NCI-H2196 (cell line): Measurements from ENCODE around the gene ARHGAP24.
A peak's percentile ranks its signal among the peaks of the same experiment; 100 is the strongest.

ENCODE experiments used
- DNase-seq: peaks from one replicate; lab custom pipeline; 2025; ENCODE audit not compliant: unreplicated experiment; lab: John Stamatoyannopoulos, UW

ARHGAP24 gene

DNA sequence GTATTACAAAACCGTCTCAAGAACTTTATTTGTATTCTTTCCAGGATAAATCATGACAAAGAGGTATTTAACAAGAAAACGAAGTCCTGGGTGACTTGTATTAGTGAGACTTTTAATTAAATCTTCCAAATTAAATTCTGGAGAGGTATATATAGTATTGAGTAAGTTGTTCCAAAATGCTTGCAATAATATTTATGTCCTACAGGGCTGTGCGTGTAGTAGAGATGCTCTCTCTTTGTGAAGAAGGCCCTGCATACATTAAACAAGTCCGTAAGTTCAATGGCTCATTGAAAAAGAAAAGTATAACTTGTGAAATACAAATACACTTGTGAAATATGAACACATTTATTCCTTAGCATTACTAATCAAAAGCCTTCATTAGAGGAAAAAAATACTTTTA, 211.4 kb downstream of the ARHGAP24 start:
- no peak for DNase-seq

DNA sequence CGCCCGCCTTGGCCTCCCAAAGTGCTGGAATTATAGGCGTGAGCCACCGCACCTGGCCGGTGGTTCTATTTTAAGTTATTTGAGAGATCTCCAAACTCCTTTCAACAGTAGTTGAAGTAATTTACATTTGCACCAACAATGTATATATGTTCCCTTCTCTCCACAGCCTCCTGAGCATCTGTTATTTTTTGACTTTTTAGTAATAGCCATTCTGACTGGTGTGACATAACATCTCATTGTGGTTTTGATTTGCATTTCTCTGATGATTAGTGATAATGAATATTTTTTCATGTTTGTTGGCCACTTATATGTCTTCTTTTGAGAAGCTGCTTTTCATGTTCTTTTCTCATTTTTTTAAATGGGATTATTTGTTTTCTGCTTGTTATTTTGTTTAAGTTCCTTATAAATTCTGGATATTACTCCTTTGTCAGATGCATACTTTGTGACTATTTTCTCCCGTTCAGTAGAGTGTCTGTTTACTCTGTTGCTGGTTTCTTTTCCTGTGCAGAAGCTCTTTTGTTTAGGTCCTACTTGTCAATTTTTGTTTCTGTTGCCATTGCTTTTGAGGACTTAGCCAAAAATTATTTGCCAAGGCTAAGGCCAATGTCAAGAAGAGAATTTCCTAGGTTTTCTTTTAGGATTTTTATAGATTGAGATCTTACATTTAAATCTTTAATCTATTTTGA, 213.2 kb downstream of the ARHGAP24 start:
- no peak for DNase-seq

DNA sequence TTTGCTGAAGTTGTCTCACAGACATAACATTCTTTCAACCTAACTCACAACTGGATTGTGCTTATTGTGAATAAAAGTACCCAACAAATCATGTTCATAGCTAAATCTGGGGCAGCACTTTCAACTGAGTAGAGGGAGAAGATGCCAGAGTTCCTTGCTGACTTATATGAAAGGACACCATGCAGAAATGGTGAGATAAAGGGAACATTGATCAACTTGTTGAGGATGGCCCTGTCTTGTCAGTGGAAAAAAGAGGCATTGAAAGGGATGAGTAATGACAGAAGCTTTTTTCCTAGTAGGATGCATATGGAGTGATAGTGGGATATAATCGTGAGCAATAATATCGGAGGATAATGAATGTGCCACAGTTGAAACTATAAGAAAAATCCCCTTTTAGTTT, 221.7 kb downstream of the ARHGAP24 start:
- DNase-seq: no peak

DNA sequence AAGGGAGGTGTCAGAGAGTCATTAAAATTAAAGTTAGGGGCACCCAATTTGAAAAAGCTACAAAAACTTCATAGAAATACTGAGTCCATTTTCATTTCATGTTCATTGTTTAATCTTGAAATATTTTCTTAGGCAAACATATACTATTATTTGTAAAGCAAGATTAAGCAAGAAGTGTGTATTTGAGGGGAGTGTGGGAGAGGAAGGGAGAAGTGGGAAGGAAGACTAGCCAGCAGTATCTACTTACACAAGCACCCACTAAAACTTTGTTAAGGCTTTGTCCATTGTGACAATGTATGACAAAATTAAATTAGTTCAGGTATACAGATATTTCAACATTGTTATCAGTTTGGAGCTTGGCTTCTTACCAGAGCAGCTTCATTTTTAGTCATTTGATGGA, 222.9 kb downstream of the ARHGAP24 start:
- DNase-seq: no peak

DNA sequence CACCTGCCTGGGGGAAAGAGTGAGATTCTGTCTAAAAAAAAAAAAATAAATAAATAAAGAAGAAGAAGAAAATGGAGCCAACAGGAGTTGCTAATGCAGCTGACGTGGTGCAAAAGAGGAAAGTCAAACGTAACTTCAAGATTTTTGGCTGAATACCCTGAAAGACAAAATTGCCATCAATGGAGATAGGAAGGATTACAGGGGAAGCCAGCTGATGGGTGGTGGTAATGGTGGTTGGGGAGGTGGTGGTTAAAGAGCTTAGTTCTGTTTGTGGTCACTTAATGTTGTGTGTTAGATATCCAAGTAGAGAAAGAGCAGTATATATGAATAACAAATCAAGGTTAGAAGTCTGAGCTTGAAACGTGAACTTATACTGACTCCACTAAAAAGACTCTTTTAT, 225.4 kb downstream of the ARHGAP24 start:
- DNase-seq: no peak

DNA sequence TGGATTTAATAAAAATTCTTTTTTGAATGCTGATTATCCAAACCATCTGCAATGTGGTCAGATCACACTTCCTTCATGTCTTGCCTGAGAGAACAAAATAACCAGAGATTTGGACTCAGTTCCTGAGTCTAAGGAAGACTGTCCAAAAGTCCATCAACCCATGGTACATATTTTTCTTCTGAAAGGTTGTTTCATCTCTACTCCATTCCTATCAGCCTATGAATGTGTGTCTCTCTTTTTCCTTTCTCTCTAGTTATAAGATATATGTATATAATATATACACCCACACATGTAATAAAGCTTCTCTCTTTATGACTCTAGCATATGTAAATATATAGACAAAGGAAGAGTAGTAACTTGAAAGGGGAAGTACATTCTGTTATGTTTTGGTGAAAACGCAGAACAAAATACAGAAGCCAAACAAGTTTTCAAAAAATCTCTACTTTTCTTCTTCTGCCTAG, 226.9 kb downstream of the ARHGAP24 start:
- no peak for DNase-seq

DNA sequence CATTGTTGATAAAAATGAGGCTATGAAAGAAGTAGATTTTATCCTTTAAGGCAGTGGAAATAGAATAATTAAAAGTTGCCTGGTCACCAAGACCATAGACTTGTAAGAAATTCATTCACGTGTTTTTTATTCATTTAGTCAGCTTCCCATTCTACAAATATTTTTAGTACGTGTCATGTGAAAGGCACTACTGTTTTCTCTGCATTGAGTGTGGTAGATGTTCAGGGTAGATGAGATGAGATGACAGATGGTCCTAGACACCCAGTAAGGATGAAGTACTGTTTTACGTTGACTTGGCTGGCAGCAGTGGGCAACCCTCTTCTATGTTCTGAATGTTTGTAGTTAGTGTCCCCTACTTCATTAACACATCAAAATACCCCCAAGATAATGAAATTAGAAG, 228.1 kb downstream of the ARHGAP24 start:
- no peak for DNase-seq

DNA sequence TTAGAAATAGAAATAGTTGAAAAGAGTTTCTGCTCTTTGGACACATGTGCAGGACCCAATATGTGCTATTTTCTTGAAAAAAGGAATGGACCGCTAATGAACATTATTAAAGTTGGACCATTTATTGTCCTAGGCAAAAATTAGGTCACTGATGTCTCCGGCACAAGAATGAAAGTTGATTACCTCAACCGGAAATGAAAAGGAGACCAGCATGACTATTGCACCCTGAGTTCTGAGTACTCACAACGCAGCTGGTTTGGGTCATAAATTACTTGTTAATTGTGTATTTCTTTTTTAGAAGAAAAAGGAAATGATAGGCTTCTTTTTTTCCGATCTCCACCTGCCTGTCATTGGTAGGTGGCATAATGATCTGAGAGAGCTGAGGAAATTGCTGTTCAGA, 232.7 kb downstream of the ARHGAP24 start:
- no peak for DNase-seq

DNA sequence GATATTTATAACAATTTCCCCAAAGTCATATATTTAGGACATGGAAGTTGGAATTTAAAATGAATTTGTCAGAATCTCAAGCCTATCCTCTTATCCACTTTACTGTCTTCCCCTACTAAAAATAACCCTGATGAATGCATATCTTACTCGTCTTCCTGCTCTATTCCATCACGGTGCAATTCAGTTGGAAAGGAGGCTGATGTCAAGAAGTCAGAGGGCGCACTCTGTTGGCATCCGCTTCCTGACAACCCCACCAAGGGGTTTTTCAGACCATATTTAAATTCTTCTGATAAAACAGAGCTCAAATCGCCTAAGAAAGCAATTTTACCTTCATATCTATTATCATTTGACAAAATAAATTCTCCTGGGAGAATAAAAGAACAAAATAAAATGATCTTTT, 233.5 kb downstream of the ARHGAP24 start:
- DNase-seq: no peak

DNA sequence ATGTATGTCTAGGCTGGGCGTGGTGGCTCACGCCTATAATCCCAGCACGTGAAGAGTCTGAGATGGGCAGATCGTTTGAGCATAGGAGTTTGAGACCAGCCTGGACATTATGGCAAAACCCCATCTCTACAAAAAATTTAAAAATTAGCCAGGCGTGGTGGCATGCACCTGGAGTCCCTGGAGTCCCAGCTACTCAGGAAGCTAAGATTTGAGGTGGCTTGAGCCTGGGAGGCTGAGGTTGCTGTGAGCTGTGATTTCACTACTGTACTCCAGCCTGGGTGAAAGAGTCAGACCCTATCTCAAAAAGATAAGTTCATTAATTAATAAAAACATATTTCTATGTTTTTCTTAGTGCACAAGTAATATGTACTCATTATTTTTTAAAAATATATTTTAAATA, 238.1 kb downstream of the ARHGAP24 start:
- no peak for DNase-seq

DNA sequence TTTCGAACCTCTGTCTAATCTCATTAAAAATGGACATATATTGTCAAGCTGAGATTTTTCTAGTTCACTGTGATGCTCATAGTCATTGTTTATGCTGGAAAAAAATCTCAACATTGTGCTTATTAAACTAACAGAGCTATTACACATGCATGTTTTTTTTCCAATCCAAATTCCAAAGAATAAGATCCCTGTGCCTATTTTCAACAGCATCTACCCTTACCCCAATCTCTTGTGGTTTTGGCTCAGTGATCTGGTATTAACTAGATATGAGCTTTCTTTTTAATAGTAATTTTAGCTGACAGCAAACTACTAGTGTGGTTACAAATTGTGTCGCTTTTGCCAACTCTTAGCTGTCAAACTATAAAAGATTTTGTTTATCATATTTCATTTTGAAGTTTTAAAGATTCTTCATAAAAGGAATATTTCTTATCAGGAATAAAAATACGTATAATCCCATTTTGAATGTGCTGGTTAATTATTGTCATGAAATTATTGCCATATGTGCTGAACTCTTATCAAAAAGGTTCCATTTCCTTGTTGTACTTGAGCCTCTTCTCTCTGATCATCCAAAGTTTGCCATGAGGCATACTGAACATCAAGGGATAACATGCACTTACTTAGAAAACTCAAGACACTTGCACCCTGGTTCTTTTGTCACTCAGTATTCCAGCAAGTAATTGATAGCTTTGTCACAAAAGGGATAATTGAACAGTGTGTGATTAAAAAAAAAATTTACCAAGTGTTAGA, 241.2 kb downstream of the ARHGAP24 start:
- DNase-seq: no peak

DNA sequence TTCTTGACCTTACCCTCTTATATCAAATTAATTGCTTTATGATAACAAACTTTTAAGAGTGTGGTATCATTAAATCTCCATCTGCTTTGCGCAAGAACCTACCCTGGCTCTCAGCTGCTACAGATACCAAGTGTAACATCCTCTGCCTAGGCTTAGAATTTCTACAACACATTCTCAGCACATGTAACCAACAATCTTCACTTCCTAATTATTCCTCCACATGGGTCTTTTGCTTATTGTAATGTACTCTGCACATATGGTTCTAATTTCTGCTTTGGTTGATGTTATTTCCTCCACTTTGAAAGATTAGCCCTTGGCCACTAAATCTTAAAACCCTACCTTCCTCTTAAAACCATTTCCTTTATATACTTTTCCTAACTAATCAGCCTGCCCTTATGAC, 242.4 kb downstream of the ARHGAP24 start:
- DNase-seq: no peak

DNA sequence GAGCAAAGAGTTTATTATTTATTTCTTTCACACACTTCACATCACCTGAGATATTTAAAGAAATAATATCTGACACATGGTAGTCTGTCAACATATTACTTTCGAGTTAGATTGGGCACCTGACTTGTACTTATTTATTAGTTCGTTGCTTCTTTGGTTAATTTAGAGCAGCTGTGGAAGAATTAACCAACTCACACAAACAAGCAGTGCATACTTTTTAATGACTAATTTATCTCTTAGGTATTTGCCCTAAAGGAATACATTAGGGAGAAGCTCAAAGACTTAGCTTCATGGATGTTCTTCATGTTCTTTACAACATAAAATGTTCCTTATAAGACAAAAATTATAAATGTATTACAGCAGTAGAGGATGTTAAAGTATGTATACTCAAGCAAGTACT, 242.9 kb downstream of the ARHGAP24 start:
- no peak for DNase-seq

DNA sequence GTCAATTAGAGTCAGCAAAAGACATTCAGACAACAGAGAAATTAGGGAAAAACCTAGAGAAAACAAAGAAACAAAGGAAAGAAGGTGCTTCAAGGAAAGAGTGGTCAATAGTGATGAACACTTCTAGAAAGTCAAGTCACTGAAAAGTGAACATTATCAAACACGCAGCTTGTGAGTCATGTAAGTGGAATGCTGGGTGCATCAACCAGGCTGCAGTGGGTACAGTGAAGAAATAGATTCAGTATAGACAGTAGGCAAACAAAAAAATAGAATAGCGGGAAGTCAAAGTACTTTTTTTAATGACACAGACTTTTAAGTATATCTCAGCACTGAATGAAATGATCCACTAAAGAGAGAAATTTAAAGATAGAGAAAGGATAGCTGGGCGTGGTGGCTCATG, 245.8 kb downstream of the ARHGAP24 start:
- no peak for DNase-seq

DNA sequence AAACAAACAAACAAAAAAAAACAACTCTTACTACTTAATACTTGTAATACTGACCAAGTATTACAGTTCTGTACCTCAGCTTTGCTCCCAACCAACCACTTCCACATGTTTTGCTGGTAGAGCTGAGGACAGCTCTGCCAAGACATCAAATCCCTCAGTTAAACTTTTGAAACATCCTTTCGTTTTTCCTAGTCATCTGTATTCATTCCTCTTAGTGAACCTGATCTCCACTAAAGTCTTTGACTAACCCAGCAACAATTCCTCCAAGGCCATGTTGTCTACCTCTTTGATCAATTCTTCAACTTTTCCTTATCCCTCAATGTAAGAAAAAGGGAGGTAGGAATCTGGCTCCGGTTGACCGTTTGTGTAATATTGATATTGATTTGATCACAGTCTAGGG, 247.5 kb downstream of the ARHGAP24 start:
- DNase-seq: no peak

DNA sequence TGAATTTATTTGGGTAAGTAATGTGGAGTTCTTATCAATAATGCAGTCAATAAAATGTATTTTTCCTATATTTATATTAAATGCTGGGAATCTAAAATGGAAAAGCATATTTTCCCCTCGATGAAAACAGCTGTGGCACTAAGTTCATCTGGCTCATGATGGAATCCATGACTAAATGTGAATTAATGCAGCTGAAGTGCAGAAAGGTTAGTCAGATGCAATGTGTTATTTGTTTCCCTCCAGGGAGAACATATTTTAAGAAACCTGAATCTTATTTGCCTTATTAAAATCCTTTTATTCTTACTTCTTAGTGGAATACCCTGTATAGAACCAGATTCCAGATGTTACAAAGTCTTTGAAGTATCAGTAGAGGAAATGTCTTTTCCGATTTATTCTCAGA, 247.9 kb downstream of the ARHGAP24 start:
- no peak for DNase-seq

DNA sequence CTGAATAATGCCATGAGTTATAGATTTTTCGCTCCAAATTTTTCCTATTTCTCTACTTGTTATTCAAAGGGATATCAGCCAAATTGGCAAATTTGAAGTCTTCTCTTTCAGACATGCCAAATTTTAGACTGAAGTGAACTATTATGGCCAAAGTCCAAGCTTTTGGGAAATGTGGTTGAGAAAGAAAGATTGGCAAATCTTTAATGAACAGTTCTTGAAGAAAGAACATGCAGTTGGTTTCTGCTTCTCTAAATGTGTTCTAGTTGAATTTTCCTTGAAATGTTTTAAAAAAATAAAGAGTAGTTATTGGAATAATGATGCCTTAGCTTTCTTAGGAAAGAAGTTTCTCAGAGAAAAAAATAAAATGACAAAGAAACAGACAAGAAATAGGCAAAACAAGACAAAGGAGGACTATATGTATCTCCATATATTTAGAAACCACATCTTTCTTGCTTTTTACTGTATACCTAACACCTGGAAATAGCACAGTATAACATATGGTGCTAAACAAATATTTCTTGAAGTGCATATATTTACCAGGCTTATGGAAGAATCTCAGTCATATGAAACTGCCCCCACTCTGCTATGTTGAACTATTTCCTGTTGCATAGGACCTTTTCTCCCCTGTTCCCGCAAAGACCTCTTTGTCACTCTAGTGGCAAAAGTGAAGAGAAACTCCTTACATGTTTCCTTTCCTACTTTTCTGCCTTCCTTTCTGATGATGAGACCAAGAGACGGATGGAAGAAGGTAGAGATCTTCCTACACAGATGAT, 250.0 kb downstream of the ARHGAP24 start:
- DNase-seq: no peak

DNA sequence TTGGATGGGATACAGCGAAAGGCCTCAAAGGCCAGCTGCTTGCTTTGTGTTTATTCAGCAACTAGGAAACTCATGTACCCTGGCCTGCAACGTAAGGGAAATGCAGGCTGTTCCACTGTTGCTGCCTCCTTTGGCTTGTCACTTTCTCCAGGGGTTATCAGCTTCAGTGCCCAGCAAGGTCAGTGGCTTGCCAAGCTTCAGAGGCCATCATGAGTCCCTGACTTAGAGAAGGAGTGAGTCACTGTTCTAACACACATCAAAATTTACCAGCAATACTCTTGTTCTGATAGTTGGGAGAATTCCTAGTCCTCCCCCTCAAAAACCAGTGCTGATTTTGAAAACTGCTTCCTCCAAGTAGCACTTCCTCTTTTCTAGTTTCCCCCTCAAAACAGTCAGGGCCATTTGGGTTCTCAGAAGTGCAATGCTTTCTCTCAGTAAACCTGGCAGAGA, 250.8 kb downstream of the ARHGAP24 start:
- no peak for DNase-seq

DNA sequence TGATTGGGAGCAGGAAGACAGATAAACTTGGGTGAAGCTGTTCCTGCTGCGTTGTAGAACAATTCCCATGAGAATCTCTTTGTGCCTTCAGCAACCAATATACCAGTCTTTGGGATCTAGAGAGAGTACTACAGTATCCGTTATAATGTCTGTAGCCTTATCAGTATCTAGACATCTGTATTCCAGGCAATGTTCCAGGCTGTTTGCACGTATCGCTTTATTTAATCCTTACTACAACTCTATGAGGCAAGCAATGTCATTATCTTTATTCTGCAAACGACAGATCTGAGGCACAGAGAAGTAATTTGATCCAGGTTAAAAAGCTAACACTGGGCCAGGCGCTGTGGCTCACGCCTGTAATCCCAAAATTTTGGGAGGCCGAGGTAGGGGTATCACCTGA, 251.6 kb downstream of the ARHGAP24 start:
- DNase-seq: no peak

DNA sequence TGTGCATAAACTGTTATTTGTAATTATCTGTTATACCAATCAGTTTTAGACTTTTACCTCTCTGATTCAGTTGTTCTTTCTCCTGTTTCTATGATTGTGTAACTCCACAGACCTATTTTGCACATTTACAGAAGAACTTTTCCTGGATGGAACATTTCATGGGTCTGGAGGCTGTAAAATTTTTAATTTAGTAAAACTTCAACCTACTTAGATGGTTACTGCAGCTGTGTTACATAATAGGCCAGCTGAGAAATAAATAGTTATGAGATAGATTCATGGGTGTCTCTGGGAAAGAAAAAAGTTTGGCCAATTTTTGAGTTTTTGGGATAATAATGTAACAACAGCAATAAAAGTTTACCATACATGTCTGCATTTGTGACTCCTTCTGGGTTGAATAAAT, 253.5 kb downstream of the ARHGAP24 start:
- DNase-seq: no peak

DNA sequence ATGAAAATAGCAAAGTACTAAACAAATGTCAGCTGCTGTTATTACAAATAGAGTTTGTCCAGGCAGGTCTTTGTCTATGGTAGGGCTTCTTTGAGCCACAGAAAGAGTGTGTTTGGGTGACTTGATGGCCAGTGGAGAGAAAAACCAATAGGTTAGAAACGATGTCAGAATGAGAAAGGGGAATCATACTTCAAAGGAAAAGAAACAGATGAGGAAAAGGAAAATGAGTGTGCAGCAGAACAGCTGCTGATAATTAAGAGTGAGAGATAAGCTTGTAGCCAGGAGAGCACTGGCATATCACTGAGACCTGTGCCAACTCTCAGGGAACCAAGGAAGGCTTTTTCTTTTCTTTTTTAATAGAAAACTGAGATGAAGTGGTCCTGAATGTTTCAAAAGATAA, 257.2 kb downstream of the ARHGAP24 start:
- peak; percentile 12 for DNase-seq

DNA sequence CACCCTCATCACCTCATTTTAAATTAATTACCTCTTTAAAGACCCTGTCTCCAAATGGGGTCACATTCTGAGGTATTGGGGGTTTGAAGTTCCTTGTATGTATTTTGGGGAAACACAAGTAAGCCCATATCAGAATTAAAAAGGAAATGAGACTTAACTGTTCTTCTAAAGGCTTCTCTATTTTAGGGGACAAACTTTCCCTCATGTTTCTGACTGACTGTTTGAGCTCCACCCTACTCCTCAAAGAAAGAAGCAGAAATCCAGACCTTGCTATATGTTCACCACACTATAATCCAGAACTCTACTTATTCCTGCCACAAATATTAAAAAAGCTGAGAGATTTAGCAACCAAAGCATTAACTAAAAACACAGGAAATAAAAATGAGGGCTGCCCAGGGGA, 258.8 kb downstream of the ARHGAP24 start:
- no peak for DNase-seq
